ENCODE results near the gene C4orf46.
"Not testable (repeated sequence)": the region's sequence is repeated elsewhere in the genome, so short reads cannot be mapped to it uniquely, and the experiment has no call there.

The C4orf46 gene

GRCh38 chr4:158671665-158671914 lies at the start of gene C4orf46:
Gene C4orf46, minus strand, starts transcription at chr4:158671887. Its CDS starts 86 bp downstream, at chr4:158671801.
- DNase-seq, result no peak

DNA sequence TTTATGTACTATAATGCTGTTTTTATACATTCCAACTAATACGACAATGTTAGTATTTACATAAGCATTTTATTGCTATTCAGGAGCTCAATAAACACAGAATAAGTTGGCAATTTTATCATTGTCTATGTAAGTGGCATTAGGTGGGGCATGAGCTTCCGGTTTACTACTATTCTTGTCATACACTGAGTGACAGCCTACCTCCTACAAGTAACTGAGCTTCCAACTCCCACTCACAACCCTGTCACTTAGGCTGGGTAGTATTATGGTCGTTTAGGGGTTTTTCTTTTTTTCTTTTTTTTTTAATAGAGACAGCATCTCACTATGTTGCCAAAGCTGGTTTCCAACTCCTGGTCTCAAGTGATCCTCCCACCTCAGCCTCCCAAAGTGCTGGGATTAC lies 44.1 kb upstream of the C4orf46 start:
- no peak for DNase-seq

GRCh38 chr4:158714937-158715336 lies 43.2 kb upstream of the C4orf46 start:
- DNase-seq, result no peak

DNA sequence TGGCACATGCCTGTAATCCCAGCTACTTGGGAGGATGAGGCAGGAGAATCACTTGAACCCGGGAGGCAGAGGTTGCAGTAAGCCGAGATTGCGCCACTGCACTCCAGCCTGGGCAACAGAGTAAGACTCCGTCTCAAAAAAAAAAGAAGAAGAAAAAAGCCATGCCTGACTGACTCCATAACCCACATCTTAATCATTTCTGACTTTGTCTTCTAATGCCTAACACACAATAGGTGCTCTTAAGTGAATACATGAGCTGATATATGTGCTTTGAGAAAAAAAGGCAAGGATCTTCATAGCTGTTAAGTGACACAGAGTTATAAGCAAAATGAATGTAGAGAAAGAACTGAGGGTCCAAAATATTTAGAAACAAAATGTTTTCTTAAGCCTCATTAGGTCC lies 40.9 kb upstream of the C4orf46 start:
- not testable (repeated sequence) for DNase-seq

DNA sequence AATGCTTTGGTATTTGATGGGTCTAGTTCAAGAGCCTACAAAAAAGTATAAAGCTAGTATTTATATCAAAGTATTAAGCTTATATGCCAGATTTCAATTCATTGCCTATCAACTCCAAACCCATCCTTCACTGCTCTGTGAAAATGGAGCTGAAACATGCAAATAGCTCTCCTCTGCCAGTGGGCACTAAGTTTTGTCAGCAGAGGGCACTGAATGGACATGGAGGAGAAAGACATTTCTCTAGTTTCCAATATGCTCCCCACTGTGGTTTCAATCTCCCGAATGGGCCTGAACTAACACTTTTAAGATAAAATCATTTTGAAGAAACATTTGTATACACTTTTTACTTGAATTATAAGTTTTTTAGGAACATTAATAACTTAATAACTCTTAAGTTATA lies 39.1 kb upstream of the C4orf46 start:
- DNase-seq, result no peak

GRCh38 chr4:158704274-158704673 lies 32.6 kb upstream of the C4orf46 start:
- DNase-seq, result peak; percentile 5

DNA sequence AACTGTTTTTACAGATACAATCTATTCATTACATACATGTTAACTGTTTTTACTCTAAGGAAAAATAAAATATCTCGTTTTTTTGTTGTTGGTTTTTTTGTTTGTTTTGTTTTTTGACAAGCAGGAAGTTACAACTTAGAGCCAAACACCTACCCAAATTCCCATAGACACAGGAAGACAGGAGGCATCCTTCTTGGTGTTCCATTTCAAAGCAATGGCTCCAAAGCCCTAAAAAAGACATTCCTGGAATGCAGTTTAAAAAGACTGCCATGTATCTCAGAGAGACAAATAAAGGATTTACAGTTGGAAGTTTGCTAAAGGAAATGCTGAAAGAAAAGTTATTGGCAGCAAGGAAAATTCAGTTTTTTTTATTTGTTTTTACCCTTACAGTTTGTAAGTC lies 17.1 kb upstream of the C4orf46 start:
- no peak for DNase-seq

- no peak for DNase-seq
These were observed 10.4 kb upstream of the C4orf46 start for GRCh38 chr4:158682066-158682465.

DNA sequence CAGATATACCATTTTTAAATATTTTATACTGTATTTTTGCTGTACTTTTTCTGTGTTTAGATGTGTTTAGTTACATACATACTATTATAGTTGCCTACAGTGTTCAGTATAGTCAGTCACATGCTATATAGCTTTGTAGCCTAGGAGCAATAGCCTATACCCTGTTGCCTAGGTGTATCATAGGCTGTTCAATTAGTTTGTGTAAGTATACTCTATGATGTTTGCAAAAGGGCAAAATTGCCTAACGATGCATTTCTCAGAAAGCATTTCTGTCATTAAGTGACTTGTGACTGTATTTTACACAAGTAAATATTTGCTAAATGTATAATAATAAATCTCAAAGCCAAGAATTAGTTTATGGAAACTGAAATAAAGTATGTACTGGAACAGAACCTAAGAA lies 9.9 kb upstream of the C4orf46 start:
- DNase-seq, result no peak

DNA sequence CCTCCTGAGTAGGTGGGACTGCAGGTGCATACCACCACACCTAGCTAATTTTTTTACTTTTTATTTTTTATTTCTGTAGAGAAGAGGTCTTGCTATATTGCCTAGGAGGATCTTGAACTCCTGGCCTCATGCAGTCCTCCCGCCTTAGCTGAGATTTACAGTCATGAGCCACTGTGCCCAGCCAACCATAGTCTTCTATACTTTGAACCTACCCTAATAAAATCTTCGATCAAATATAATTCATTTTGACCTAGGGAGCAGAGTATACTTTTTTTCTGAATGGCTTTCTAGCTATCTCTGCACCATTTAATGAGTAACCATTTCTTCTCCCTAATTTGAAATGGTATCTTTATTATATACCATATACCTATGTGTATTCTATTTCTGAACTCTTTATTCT lies 7.1 kb upstream of the C4orf46 start:
- DNase-seq, result no peak

DNA sequence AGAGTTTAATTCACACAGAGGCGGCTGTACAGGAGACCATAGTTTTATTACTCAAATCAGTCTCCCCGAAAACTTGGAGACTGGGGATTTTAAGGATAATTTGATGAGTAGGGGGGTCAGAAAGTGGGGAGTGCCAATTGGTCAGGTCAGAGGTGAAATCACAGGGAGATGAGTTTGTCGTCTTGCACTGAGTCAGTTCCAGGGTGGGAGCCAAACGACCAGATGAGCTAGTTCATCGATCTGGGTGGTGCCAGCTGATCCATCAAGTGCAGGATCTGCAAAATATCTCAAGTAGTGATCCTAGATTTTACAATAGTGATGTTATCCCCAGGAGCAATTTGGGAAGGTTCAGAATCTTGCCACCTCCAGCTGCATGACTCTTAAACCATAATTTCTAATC lies 4.4 kb upstream of the C4orf46 start:
- no peak for DNase-seq

DNA sequence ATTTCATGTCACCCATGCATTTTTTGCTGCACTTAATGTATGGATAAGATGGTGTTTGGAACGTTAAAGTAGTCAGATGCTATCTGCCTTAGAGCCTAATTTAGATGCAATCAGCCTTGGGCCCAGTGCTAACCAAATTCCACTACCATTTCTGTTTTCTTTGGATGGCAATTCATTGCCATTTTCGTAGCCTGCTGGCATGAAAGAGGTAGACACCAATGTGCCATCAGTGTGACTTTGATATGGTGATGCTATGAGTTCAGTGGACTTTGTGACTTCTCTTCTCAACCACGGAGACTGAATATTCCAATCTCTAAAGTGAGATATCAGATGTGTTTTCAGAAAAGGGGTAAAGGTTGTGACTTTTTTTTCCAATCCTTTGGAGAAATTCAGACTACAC lies 1.9 kb upstream of the C4orf46 start:
- DNase-seq, result no peak

DNA sequence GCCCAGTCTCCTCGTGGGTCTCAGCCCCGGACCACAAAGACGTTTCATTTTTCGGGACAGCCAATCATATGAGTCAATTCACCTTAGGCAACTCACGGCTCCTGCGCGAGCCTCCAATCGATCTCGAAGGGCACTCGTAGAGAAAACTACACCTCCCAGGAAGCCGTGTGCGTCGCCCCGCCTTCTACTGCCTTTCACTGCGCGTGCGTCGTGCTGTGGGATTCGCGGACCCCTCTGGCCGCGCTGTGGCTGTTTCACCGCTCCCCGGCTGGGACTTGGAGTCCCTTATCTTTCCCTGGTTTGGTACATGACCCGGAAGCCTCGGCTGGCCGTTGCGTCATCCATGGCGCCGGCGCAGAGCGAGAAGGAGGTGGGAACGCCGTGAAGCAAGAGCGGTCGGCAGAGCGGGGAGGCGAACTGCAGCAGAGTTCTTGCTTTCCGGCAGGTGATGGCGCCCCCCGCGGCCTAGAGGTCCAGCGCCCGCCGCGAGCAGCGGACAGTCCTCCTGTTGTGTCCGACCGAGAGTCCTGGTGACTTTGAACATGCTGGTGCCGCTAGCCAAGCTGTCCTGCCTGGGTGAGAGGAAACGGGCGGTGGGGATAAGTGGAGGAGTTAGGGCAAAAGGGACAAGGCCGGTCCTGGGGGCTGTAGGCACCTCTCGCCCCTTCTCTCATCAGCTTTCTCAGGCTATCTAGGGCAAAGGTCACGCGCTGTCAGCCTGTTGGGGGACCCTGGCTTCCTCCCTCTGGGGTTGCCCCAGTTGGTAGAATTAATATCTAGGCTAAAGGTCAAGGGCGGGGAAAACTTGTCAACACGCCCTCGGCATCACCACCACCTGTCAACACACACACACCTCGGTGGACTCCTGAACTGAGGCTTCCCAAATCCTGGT lies 474 bp upstream of the C4orf46 start, which contains the start of gene ETFDH:
ETFDH (plus strand) TSS at position 382 of the 892 bp plus-strand sequence; CDS start at position 543, 161 bp downstream.
- DNase-seq, result peak; percentile 98

DNA sequence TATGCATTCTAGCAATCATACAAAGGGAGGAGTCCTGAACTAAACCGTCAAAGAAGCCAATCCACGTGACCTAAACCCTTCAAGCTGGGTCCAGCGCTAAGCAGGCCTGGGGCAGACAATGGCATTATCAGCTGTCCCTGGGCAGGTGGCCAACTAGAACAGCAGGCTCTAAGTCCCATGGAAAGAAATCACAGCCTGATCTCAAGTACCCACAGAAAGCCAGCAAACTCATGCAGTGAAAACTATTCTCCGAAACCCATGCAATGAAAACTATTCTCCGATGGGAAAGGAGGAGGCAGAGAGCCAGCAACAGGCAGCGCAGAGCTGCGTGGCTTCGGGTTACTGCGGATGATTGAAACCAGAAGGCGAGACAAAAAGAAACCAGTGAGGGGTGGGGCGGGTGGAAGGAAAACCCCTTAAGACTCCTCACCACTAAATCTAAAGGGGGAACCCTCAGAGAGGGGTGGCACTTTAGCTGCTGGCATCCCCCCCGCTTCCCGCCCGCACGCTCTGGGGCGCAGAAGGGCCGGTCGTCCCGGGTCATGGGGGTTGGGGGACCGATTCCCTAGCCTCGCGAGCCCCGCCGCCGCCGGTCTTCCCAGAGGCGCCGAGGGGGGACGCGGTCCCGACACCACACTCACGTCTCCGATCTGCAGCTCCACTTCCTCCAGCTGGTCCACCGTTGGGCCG lies 567 bp downstream of the C4orf46 start:
- peak; percentile 79 for DNase-seq

GRCh38 chr4:158669310-158669709 lies 2.4 kb downstream of the C4orf46 start:
- no peak for DNase-seq

- no peak for DNase-seq
These were observed 4.0 kb downstream of the C4orf46 start for GRCh38 chr4:158667651-158668198.

DNA sequence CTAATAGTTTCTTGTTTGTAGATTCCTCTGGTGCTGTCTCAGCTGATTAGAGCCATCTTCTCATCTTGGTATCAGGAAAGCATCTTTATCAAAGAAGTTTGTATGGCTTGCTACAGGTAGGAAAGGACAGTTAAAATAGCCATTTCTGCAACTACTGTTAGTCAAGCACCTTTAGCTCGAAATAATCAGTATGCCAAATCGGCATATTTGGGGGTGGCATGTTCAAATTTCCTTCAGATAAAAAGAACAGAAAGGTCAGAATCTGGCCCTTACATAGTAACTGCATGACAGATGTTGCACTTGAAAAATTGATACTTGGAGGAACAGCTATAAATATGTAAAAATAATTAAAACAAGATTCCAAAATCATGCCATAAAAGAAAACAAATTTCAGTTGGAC lies 4.8 kb downstream of the C4orf46 start:
- DNase-seq, result no peak

- DNase-seq, result no peak
These were observed 6.9 kb downstream of the C4orf46 start for GRCh38 chr4:158664806-158665205.

DNA sequence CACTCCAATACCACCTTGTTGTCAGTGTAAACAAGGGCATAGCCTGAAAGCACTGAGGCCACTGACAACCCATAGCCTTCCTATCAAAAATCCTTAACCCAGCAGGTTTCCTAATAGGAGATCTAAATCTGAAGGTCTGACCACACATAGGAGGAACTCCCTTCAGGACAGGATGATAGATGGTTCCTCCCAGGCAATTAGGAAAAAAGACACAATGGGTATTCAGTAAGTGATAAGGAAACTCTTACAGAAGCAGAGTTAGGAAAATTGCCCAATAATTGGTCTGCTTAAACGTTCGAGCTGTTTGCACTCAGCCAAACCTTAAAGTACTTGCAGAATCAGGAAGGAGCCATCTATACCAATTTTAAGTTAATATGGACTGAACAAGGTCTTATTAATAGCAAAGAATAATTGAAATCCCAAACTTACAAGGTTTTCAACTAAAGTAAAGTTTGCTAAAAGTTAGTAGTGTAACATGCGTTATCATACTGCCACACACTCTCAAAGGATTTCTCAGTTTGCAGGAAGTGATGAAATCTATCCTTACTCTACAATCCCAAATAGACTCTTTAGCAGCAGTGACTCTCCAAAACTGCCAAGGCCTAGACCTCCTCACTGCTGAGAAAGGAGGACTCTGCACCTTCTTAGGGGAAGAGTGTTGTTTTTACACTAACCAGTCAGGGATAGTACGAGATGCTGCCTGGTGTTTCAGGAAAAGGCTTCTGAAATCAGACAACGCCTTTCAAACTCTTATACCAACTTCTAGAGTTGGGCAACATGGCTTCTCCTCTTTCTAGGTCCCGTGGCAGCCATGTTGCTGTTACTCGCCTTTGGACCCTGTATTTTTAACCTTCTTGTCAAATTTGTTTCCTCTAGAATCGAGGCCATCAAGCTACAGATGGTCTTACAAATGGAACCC lies 7.7 kb downstream of the C4orf46 start:
- DNase-seq, result peak; percentile 4

- DNase-seq, result not testable (repeated sequence)
These were observed 8.4 kb downstream of the C4orf46 start for GRCh38 chr4:158663255-158663654.

DNA sequence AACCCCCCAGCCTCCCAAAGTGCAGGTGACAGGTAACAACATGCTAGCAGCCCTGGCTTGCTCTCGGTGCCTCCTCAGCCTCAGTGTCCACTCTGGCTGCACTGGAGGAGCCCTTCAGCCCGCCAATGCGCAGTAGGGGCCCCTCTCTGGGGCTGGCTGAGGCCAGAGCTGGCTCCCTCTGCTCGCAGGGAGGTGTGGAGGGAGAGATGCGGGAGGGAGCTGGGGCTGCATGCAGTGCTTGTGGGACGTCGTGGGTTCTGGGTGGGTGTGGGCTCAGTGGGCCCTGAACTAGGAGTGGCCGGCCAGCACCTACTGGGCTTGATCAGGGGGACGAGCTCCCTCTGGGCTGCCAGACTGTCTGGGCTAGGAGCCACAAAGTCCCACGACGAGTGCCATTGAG lies 14.4 kb downstream of the C4orf46 start:
- no peak for DNase-seq

DNA sequence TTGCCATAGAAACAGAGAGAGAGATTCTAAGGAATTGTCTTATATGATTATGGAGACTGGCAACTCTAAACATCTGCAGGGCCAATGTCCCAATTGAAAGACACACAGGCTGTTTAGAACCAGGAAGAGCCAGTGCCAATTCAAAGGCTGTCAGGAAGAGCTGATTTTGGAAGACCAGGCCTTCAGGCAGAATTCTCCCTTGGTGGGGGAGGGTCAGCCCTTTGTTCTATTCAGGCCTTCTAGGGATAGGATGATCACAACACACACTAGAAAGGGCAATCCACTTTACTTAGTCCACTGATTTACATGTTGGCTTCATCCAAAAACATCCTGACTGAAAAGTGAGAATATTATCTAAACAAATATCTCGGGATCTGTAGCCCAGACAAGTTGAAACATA lies 15.2 kb downstream of the C4orf46 start:
- DNase-seq, result no peak

DNA sequence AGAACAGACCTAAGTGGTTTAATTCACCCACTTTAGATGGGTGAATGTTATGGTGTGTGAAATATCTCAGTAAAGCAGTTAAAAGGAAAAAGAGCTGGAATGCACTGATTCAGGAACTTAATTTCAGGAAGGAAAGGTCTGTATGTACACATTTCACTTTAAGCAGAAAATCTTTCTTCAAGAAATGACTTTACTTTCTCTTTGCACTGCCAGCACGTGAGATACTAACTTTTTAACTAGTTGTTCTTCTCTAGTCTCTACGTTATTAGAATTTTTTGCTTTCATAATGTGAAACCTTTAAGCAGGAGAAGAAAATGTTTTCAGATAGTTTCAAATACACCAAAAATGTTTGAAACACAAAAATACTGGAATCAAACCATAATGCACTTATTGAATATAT lies 18.8 kb downstream of the C4orf46 start:
- no peak for DNase-seq
